SKM-1 (cell line): Measurements from ENCODE around the gene HSPB8.
"Not testable (repeated sequence)": the region's sequence is repeated elsewhere in the genome, so short reads cannot be mapped to it uniquely, and the experiment has no call there.

ENCODE experiments used
- DNase-seq: peaks from one replicate; lab custom pipeline; 2025; ENCODE audit not compliant: unreplicated experiment; lab: John Stamatoyannopoulos, UW

Gene HSPB8

GRCh38 chr12:119204671-119205285 lies 26.0 kb downstream of the HSPB8 start:
- no peak for DNase-seq

GRCh38 chr12:119206348-119207062 lies 27.8 kb downstream of the HSPB8 start:
- no peak for DNase-seq

- no peak for DNase-seq
Measured at GRCh38 chr12:119207063-119207560, 28.4 kb downstream of the HSPB8 start.

GRCh38 chr12:119208626-119209061 lies 29.9 kb downstream of the HSPB8 start:
- no peak for DNase-seq

GRCh38 chr12:119211884-119212283 lies 33.2 kb downstream of the HSPB8 start:
- DNase-seq: no peak

- no peak for DNase-seq
Measured at GRCh38 chr12:119216084-119216483, 37.4 kb downstream of the HSPB8 start.

GRCh38 chr12:119218875-119219274 lies 40.1 kb downstream of the HSPB8 start:
- DNase-seq: not testable (repeated sequence)

- no peak for DNase-seq
Measured at GRCh38 chr12:119222222-119222951, 43.7 kb downstream of the HSPB8 start.

GRCh38 chr12:119225454-119225853 lies 46.7 kb downstream of the HSPB8 start:
- DNase-seq: no peak

- no peak for DNase-seq
Measured at GRCh38 chr12:119227292-119227691, 48.6 kb downstream of the HSPB8 start.

GRCh38 chr12:119229205-119229604 lies 50.5 kb downstream of the HSPB8 start:
- DNase-seq: no peak

- no peak for DNase-seq
Measured at GRCh38 chr12:119229837-119230236, 51.1 kb downstream of the HSPB8 start.

GRCh38 chr12:119230807-119231206 lies 52.1 kb downstream of the HSPB8 start:
- DNase-seq: no peak

GRCh38 chr12:119231774-119232173 lies 53.0 kb downstream of the HSPB8 start:
- no peak for DNase-seq

GRCh38 chr12:119235197-119235751 lies 56.5 kb downstream of the HSPB8 start:
- DNase-seq: no peak

- no peak for DNase-seq
Measured at GRCh38 chr12:119236372-119236771, 57.6 kb downstream of the HSPB8 start.

GRCh38 chr12:119239040-119239439 lies 60.3 kb downstream of the HSPB8 start:
- no peak for DNase-seq

- DNase-seq: no peak
Measured at GRCh38 chr12:119241049-119241448, 62.3 kb downstream of the HSPB8 start.

- no peak for DNase-seq
Measured at GRCh38 chr12:119241580-119242169, 62.9 kb downstream of the HSPB8 start.
